D721Med (cell line): ENCODE results near the gene THAP7.

Experiments
- DNase-seq: peaks from one replicate; pipeline ENCODE4 v3.0.0; 2011; ENCODE audit warnings: low spot score; ENCODE audit not compliant: insufficient read length
- FAIRE-seq: peaks from 2 replicates; lab custom pipeline; 2011; peaks lifted over from hg19 to GRCh38; lab: Jason Lieb, UNC
- CTCF ChIP-seq: IDR thresholded peaks from 2 replicates; pipeline ENCODE4 v1.5.1; 2012; ENCODE audit warnings: mild to moderate bottlenecking, control low read depth; ENCODE audit not compliant: insufficient read depth; ENCODE audit errors: missing control alignments

The THAP7 gene

GRCh38 chr22:20996598-20997535 is 5.1 kb downstream of the THAP7 start:
- DNase-seq (no peak), FAIRE-seq (no peak)
- TF ChIP-seq CTCF = no peak

DNA sequence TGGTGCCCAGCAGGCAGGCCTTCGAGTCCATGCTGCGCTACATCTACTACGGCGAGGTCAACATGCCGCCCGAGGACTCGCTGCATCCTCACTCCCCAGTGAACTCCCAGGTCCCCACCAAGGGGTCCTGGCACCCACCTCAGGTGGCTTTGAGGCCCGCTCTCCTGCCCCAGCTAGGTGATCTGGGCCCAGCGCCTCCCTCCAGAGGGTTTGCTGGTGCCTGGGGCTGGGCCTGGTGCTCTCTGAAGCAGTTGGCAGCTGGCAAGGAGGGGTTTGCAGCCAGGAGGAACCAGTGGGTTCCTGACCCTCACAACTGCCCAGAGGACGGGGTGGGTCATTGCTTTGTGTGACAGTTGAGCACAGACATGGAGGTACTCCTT is 5.9 kb downstream of the THAP7 start:
- DNase-seq (no peak), FAIRE-seq (no peak)
- TF ChIP-seq CTCF = no peak

- FAIRE-seq = no peak
- DNase-seq = no peak
- no peak for TF ChIP-seq CTCF
Measured at GRCh38 chr22:20995329-20996030, 6.4 kb downstream of the THAP7 start.

DNA sequence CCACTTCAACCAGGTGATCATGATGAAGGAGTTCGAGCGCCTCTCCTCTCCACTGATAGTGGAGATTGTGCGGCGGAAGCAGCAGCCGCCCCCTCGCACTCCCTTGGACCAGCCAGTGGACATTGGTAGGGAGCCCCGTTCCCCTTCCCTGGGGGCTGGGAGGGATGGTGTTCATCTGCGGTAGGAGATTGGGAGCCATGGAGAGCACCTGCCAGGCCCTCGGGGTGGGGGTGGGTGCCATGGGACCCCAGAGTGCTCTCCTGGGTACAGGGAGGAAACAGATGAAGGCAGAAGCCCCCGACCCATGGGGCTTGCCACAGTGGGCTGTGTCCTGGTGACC is 7.0 kb downstream of the THAP7 start:
- FAIRE-seq = no peak
- TF ChIP-seq CTCF = no peak

DNA sequence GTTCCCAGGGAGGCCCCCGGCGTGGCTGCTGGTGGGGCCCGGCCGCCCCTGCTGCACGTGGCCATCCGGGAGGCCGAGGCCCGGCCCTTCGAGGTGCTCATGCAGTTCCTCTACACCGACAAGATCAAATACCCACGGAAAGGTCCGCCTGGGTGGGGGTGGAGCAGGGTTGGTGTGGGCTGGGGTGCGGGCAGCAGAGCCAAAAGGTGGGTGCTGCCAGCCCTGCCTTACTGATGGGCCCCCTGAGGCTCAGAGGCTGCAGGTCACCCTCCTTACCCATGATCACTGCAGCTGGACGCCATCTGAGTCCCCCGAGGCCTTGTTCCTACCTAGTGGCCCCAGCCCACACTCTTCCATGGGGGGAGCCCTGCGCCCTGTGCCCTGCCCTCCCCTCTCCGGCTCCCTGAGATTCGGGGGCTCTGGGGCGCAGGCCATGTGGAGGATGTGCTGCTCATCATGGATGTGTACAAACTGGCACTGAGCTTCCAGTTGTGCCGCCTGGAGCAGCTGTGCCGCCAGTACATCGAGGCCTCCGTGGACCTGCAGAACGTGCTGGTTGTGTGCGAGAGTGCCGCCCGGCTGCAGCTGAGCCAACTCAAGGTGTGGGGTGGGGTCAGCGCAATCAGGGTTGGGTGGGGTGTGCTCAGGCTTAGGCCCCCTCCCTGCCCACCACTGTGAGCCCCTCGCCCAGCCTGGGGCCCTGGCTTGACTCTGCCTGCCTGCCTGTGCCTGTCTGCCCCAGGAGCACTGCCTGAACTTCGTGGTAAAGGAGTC is 7.6 kb downstream of the THAP7 start:
- FAIRE-seq = no peak
- no peak for DNase-seq
- no peak for TF ChIP-seq CTCF

More for the DNA sequence above, 7.0 kb downstream of the THAP7 start:
- no peak for DNase-seq

DNA sequence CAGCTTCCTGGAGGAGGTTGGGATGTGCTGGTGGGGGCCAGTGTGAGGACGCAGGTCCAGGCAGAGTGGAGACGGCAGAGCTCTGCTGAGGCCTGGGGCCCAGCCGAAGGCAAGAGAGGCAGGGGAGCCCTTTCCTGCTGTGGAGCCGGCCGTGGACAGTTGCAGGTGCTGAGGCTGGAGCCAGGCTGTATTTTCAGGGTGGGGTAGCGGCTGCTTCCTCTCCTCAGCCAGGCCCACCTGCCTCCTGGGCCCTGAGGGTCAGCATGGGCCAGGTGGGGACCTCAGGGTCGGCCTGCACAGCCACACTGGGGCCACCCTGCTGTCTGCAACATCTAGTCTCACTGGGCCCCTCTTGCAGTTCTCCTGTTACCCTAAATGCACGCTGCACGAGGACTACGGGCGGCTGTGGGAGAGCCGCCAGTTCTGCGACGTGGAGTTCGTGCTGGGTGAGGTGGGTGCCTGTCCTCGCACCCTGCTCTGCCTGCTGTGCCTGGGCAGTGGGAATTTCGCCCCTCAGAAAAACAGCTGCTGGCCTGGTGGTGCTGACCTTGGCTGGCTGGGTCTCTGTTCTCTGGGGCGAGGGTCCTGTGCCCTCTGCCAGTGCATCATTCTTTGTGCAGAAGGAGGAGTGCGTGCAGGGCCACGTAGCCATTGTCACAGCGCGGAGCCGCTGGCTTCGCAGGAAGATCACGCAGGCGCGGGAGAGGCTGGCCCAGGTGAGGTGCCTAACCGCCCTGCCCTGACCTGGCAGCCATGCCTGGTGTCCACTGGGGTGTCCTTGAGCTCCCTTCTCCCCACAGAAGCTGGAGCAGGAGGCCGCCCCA is 8.4 kb downstream of the THAP7 start:
- no peak for DNase-seq
- no peak for FAIRE-seq
- TF ChIP-seq CTCF = no peak
